Retinal pigment epithelial cell (primary cell): Measurements from ENCODE around the gene CHTOP.
A peak's percentile ranks its signal among the peaks of the same experiment; 100 is the strongest.

Experiments
- DNase-seq: peaks from one replicate; pipeline ENCODE4 v3.0.0-alpha.2; 2010; ENCODE audit warnings: low read depth
- H3K4me3 ChIP-seq: 2 replicates; pipeline ENCODE4 v1.5.1; 2011; ENCODE audit warnings: mild to moderate bottlenecking, low read length, control low read depth, moderate library complexity
- CTCF ChIP-seq: conservative IDR thresholded peaks from 2 replicates; pipeline ENCODE4 v1.5.1; 2011; ENCODE audit warnings: low read depth, low read length, control low read depth, inconsistent platforms

CHTOP gene

GRCh38 chr1:153612755-153613331 is 21.0 kb upstream of the CHTOP start, which contains the start of gene S100A16:
Gene S100A16, minus strand, starts transcription at chr1:153613137. Its CDS starts 4,986 bp downstream, at chr1:153608151.
- no peak for DNase-seq
- H3K4me3 ChIP-seq, result peak within 1 kb of the TSS; percentile 70
- no peak for TF ChIP-seq CTCF

- no peak for DNase-seq
- H3K4me3 ChIP-seq, result no peak overlapping the region
- TF ChIP-seq CTCF, result no peak
Measured at GRCh38 chr1:153613406-153613805, 20.5 kb upstream of the CHTOP start.

GRCh38 chr1:153614189-153614900 is 19.5 kb upstream of the CHTOP start:
- no peak for DNase-seq
- H3K4me3 ChIP-seq, result no peak overlapping the region
- no peak for TF ChIP-seq CTCF

- H3K4me3 ChIP-seq, result no peak overlapping the region
- no peak for TF ChIP-seq CTCF
- DNase-seq, result no peak
Measured at GRCh38 chr1:153614906-153615305, 19.0 kb upstream of the CHTOP start.

- no peak overlapping the region for H3K4me3 ChIP-seq
- no peak for TF ChIP-seq CTCF
- DNase-seq, result no peak
Measured at GRCh38 chr1:153615406-153615805, 18.5 kb upstream of the CHTOP start.

- DNase-seq, result no peak
- TF ChIP-seq CTCF, result no peak
- H3K4me3 ChIP-seq, result no peak within 1 kb of the TSS
Measured at GRCh38 chr1:153616144-153616916, 17.5 kb upstream of the CHTOP start, which contains the start of gene S100A14. Gene S100A14, minus strand, starts transcription at chr1:153616325. Its CDS starts 467 bp downstream, at chr1:153615858.
